ENCODE data around the gene NPVF. TPM values are rescaled to one million over a fixed set of nuclear protein-coding genes. Genes with fewer than 3 reads are reported as not detected.

The NPVF gene
- total RNA-seq, 1 donor from 2014 or later = not detected

DNA sequence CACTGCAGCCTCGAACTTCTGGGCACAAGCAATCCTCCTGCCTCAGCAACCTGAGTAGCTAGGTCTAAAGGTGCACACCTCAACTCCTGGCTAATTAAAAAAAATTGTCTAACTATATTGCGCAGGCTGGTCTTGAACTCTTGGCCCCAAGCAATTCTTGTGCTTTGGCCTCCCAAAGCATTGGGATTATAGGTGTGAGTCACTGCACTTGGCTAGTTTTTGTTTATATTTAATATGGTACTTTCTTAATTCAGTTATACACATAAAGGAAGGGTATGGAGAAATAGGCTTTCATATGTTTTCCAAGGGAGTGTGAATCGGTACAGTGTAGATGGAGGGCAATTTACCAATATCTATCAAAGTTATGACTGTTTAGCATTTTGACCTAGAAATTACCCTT, 20.4 kb downstream of the NPVF start:
- Histone ChIP-seq H3K36me3 (ENCODE audit: control insufficient read depth in 3 of 3, insufficient read depth in 3 of 3, low read length in 3 of 3) (no peaks in the 10 kb centered on the region), H3K27me3 (ENCODE audit: control insufficient read depth in 3 of 3, insufficient read depth in 3 of 3, low read length in 3 of 3) (no peaks in the 10 kb centered on the region), H3K4me1 (ENCODE audit: control insufficient read depth in 3 of 3, insufficient read depth in 3 of 3, low read length in 3 of 3) (no peaks in the 10 kb centered on the region), H3K4me3 (ENCODE audit: low read length in 3 of 3) (no peak overlapping the region), H3K9ac (ENCODE audit: low read depth in 1 of 3, low read length in 3 of 3) (no peak overlapping the region), H3K27ac (ENCODE audit: low read depth, low read length) (no peak overlapping the region), H3K9me3 (ENCODE audit: control insufficient read depth in 3 of 3, low read length in 3 of 3) (peaks cover 0 to 6% (median 3%) of the 10 kb centered on the region in 3 donors)

DNA sequence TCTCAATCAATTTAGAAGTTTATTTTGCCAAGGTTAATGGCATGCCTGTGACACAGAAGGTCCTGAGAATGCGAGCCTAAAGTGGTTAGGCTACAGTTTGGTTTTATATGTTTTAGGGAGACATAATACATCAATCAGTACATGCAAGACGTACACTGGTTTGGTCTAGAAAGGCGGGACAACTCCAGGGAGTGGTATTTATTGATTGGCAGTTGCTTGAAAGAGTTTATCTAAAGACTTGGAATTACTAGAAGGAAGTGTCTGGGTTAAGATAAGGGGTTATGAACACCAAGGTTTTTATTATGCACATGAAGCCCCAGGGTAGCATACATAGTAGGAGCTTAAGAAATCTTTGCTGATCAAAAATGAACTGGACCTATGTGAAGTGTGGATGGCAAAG, 21.5 kb downstream of the NPVF start:
- H3K27me3 ChIP-seq (ENCODE audit: control insufficient read depth in 3 of 3, insufficient read depth in 3 of 3, low read length in 3 of 3) = no peaks in the 10 kb centered on the region
- H3K27ac ChIP-seq (ENCODE audit: low read depth, low read length) = no peak overlapping the region
- no peaks in the 10 kb centered on the region for H3K36me3 ChIP-seq (ENCODE audit: control insufficient read depth in 3 of 3, insufficient read depth in 3 of 3, low read length in 3 of 3)
- H3K9me3 ChIP-seq (ENCODE audit: control insufficient read depth in 3 of 3, low read length in 3 of 3) = peaks cover 0 to 6% (median 3%) of the 10 kb centered on the region in 3 donors
- no peak overlapping the region for H3K9ac ChIP-seq (ENCODE audit: low read depth in 1 of 3, low read length in 3 of 3)
- no peak overlapping the region for H3K4me3 ChIP-seq (ENCODE audit: low read length in 3 of 3)
- H3K4me1 ChIP-seq (ENCODE audit: control insufficient read depth in 3 of 3, insufficient read depth in 3 of 3, low read length in 3 of 3) = no peaks in the 10 kb centered on the region

DNA sequence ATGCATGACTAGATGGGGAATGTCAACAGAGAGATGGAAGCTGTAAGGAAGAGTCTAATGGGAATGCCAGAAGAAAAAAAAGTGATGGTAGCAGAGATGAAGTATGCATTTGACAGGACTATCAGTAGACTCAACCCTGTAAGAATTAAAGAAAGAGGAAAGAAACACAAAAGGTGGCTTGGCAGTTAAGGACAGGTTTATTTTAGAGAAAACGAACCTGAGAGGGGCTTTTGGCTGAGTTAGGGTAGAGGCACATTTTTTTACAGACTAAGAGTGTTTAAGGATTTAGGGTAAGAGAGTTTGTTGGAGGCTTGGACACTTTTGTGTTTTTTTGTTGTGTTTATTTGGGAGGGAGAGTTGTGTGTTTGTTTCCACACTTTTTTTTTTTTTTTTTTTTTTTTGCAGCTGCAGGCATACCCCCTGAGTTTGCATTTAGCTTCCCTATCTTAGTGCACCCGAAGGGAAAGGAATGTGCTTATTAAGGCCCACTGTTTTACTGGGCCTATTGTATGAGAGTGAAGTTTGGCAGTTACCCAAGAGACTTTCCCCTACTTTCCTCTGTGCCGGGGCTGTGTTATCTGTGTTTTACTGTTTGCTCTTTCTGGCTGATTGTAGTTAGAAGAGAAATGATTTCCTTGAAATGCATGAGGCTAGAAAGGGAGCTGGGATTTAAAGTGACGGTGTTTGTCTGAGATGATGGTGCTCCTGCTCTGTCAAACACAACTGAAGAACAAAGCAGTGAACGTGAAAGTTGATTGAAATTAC, 32.0 kb downstream of the NPVF start:
- H3K4me3 ChIP-seq (ENCODE audit: low read length in 3 of 3) = no peak overlapping the region
- H3K9me3 ChIP-seq (ENCODE audit: control insufficient read depth in 3 of 3, low read length in 3 of 3) = peaks cover 0 to 2% (median 0%) of the 10 kb centered on the region in 3 donors
- no peaks in the 10 kb centered on the region for H3K27me3 ChIP-seq (ENCODE audit: control insufficient read depth in 3 of 3, insufficient read depth in 3 of 3, low read length in 3 of 3)
- H3K36me3 ChIP-seq (ENCODE audit: control insufficient read depth in 3 of 3, insufficient read depth in 3 of 3, low read length in 3 of 3) = no peaks in the 10 kb centered on the region
- H3K4me1 ChIP-seq (ENCODE audit: control insufficient read depth in 3 of 3, insufficient read depth in 3 of 3, low read length in 3 of 3) = no peaks in the 10 kb centered on the region
- H3K9ac ChIP-seq (ENCODE audit: low read depth in 1 of 3, low read length in 3 of 3) = no peak overlapping the region
- no peak overlapping the region for H3K27ac ChIP-seq (ENCODE audit: low read depth, low read length)

DNA sequence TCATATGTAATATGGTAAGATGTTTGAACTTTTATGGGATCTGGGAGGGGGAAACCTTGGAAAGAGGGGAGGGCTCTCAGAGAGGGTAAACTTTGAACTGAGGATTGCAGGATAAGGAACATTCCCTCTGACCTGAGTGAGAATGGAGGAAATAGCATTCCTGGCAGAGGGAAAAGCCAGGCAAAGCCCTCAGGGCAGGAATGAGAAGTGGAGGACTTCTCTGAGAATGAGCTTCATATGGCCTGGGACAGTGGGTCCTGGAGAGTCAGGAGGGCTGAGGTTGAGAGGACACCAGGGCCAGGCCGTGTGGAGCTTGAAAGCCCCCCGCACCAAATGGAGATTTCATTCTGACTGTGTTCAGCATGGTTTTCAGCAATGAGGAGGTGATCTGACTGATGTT, 34.2 kb downstream of the NPVF start:
- Histone ChIP-seq H3K27me3 (ENCODE audit: control insufficient read depth in 3 of 3, insufficient read depth in 3 of 3, low read length in 3 of 3) (no peaks in the 10 kb centered on the region), H3K27ac (ENCODE audit: low read depth, low read length) (no peak overlapping the region), H3K4me3 (ENCODE audit: low read length in 3 of 3) (no peak overlapping the region), H3K36me3 (ENCODE audit: control insufficient read depth in 3 of 3, insufficient read depth in 3 of 3, low read length in 3 of 3) (no peaks in the 10 kb centered on the region), H3K4me1 (ENCODE audit: control insufficient read depth in 3 of 3, insufficient read depth in 3 of 3, low read length in 3 of 3) (no peaks in the 10 kb centered on the region), H3K9ac (ENCODE audit: low read depth in 1 of 3, low read length in 3 of 3) (no peak overlapping the region), H3K9me3 (ENCODE audit: control insufficient read depth in 3 of 3, low read length in 3 of 3) (peaks cover 0 to 2% (median 0%) of the 10 kb centered on the region in 3 donors)

DNA sequence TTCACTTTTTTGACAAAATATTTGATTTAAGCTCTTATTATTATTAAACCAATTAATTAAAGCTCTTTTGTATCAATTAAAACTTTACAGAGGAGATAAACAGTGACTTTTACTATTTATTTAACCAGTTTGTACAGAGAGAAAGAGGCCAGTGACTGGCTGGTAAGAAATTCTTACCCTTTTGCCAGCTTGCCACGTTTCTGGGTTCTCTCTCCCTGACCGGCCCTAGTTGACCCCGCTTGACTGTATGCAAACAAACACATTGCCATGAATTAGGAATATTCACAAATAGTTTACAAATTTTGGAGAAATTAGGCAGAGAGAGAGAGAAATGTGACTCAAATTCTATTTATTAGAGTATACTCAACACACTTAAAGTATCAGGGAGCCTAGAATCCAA, 36.2 kb downstream of the NPVF start:
- Histone ChIP-seq H3K27me3 (ENCODE audit: control insufficient read depth in 3 of 3, insufficient read depth in 3 of 3, low read length in 3 of 3) (no peaks in the 10 kb centered on the region), H3K36me3 (ENCODE audit: control insufficient read depth in 3 of 3, insufficient read depth in 3 of 3, low read length in 3 of 3) (no peaks in the 10 kb centered on the region), H3K4me3 (ENCODE audit: low read length in 3 of 3) (no peak overlapping the region), H3K4me1 (ENCODE audit: control insufficient read depth in 3 of 3, insufficient read depth in 3 of 3, low read length in 3 of 3) (no peaks in the 10 kb centered on the region), H3K9ac (ENCODE audit: low read depth in 1 of 3, low read length in 3 of 3) (no peak overlapping the region), H3K9me3 (ENCODE audit: control insufficient read depth in 3 of 3, low read length in 3 of 3) (peaks cover 0 to 2% (median 0%) of the 10 kb centered on the region in 3 donors), H3K27ac (ENCODE audit: low read depth, low read length) (no peak overlapping the region)

DNA sequence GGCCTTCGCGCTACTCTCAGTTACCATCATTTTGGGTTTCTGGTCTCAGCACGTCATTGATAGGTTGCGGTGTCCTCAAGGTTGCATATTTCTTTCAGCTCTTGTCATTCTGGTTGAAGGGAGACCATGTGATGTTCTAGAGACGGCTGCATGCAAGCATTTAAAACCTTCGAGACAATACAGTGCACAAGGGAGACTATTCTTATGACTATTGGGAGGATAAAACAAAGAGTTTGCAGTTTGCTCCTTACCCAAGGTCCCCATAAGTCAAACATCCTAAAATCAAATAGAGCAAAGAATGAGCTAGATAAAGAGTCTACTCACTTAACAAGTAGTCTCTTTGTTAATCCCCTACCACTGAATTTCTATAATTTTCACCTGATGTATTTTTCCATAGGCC, 39.1 kb downstream of the NPVF start:
- Histone ChIP-seq H3K4me3 (ENCODE audit: low read length in 3 of 3) (no peak overlapping the region), H3K9ac (ENCODE audit: low read depth in 1 of 3, low read length in 3 of 3) (no peak overlapping the region), H3K36me3 (ENCODE audit: control insufficient read depth in 3 of 3, insufficient read depth in 3 of 3, low read length in 3 of 3) (no peaks in the 10 kb centered on the region), H3K27ac (ENCODE audit: low read depth, low read length) (no peak overlapping the region), H3K27me3 (ENCODE audit: control insufficient read depth in 3 of 3, insufficient read depth in 3 of 3, low read length in 3 of 3) (peaks cover 0 to 5% (median 0%) of the 10 kb centered on the region in 3 donors), H3K4me1 (ENCODE audit: control insufficient read depth in 3 of 3, insufficient read depth in 3 of 3, low read length in 3 of 3) (no peaks in the 10 kb centered on the region), H3K9me3 (ENCODE audit: control insufficient read depth in 3 of 3, low read length in 3 of 3) (no peaks in the 10 kb centered on the region)

DNA sequence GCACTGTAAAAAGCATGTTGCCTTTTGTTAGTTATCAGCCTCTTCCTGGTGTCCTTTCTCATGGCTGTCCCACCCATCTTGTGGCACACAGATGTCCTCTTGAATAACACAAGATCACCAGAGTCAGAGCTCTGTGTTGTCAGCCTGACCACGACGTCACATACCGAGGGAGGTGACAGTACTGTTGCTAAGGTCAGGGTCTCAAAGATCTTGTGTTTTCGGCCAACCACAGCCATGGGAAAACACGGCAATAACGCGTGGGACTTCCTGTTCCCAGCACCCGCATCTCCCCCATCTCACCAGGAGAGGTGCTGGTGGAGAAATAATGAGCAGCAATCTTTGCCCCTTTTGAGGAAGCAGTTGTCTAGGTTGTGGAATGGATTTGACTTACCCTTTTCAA, 40.4 kb downstream of the NPVF start:
- H3K27me3 ChIP-seq (ENCODE audit: control insufficient read depth in 3 of 3, insufficient read depth in 3 of 3, low read length in 3 of 3) = peaks cover 0 to 5% (median 0%) of the 10 kb centered on the region in 3 donors
- H3K9ac ChIP-seq (ENCODE audit: low read depth in 1 of 3, low read length in 3 of 3) = no peak overlapping the region
- no peaks in the 10 kb centered on the region for H3K36me3 ChIP-seq (ENCODE audit: control insufficient read depth in 3 of 3, insufficient read depth in 3 of 3, low read length in 3 of 3)
- no peaks in the 10 kb centered on the region for H3K9me3 ChIP-seq (ENCODE audit: control insufficient read depth in 3 of 3, low read length in 3 of 3)
- no peak overlapping the region for H3K27ac ChIP-seq (ENCODE audit: low read depth, low read length)
- no peak overlapping the region for H3K4me3 ChIP-seq (ENCODE audit: low read length in 3 of 3)
- no peaks in the 10 kb centered on the region for H3K4me1 ChIP-seq (ENCODE audit: control insufficient read depth in 3 of 3, insufficient read depth in 3 of 3, low read length in 3 of 3)

DNA sequence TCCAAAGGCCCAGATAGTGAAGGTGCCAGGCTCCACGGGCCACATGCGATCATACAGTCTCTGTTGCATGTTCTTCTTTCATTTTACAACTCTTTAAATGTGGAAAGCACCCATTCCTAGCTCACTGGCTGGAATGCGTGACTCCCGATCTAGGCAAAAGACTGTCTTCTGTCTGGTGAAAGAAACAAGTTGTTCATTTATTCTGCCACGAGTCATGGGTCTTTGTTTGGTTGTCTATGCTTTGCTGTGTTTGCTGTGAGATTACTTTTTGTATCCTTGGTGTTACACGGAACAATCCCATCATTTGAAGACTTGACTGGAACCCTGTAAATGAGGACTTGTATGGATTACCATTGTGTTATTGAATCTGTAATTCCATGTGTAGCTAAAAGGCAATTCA, 41.9 kb downstream of the NPVF start:
- peaks cover 0 to 5% (median 0%) of the 10 kb centered on the region in 3 donors for H3K27me3 ChIP-seq (ENCODE audit: control insufficient read depth in 3 of 3, insufficient read depth in 3 of 3, low read length in 3 of 3)

DNA sequence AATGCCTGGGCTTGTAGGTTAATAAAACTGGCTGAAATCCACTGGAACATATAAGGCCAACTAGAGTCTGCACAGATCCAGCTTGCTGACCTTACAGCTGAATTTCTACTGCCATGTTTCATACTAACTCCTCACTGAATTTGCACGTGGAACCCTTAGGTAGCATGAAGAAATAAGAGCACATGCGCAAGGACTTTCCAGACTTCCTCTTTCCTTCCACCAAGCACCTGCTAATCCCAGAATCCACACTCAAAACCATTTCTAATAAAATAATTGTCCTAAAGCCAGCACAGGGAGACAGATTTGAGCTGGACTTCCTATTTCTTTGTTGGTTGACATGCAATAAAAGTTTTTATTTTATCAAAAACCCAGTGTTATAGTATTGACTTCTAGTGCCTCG, 46.8 kb downstream of the NPVF start:
- Histone ChIP-seq H3K36me3 (ENCODE audit: control insufficient read depth in 3 of 3, insufficient read depth in 3 of 3, low read length in 3 of 3) (no peaks in the 10 kb centered on the region), H3K27me3 (ENCODE audit: control insufficient read depth in 3 of 3, insufficient read depth in 3 of 3, low read length in 3 of 3) (peaks cover 0 to 3% (median 0%) of the 10 kb centered on the region in 3 donors), H3K4me3 (ENCODE audit: low read length in 3 of 3) (no peak overlapping the region), H3K27ac (ENCODE audit: low read depth, low read length) (no peak overlapping the region), H3K4me1 (ENCODE audit: control insufficient read depth in 3 of 3, insufficient read depth in 3 of 3, low read length in 3 of 3) (peaks cover 4 to 8% (median 7%) of the 10 kb centered on the region in 3 donors), H3K9me3 (ENCODE audit: control insufficient read depth in 3 of 3, low read length in 3 of 3) (no peaks in the 10 kb centered on the region), H3K9ac (ENCODE audit: low read depth in 1 of 3, low read length in 3 of 3) (no peak overlapping the region)

More for the DNA sequence above, 41.9 kb downstream of the NPVF start:
- Histone ChIP-seq H3K36me3 (ENCODE audit: control insufficient read depth in 3 of 3, insufficient read depth in 3 of 3, low read length in 3 of 3) (no peaks in the 10 kb centered on the region), H3K9ac (ENCODE audit: low read depth in 1 of 3, low read length in 3 of 3) (no peak overlapping the region), H3K27ac (ENCODE audit: low read depth, low read length) (no peak overlapping the region), H3K4me3 (ENCODE audit: low read length in 3 of 3) (no peak overlapping the region), H3K9me3 (ENCODE audit: control insufficient read depth in 3 of 3, low read length in 3 of 3) (no peaks in the 10 kb centered on the region), H3K4me1 (ENCODE audit: control insufficient read depth in 3 of 3, insufficient read depth in 3 of 3, low read length in 3 of 3) (no peaks in the 10 kb centered on the region)

DNA sequence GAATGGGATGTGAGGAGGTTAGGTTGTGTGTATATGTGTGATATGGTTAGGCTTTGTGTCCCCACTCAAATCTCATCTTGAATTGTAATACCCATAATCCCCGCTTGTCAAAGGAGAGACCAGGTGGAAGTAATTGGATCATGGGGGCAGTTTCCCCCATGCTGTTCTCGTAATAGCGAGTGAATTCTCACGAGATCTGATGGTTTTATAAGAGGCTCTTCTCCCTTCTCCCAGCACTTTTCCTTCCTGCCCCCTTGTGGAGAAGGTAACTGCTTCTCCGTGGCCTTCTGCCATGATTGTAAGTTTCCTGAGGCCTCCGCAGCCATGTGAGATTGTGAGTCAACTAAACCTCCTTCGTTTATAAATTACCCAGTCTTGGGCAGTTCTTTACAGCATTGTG, 47.3 kb downstream of the NPVF start:
- Histone ChIP-seq H3K4me3 (ENCODE audit: low read length in 3 of 3) (peak overlapping the region; percentile 82 to 86 (median 83)), H3K36me3 (ENCODE audit: control insufficient read depth in 3 of 3, insufficient read depth in 3 of 3, low read length in 3 of 3) (no peaks in the 10 kb centered on the region), H3K9me3 (ENCODE audit: control insufficient read depth in 3 of 3, low read length in 3 of 3) (no peaks in the 10 kb centered on the region), H3K27ac (ENCODE audit: low read depth, low read length) (no peak overlapping the region), H3K9ac (ENCODE audit: low read depth in 1 of 3, low read length in 3 of 3) (peak overlapping the region in 2 of 3 donors; percentile 72 to 81), H3K4me1 (ENCODE audit: control insufficient read depth in 3 of 3, insufficient read depth in 3 of 3, low read length in 3 of 3) (peaks cover 4 to 8% (median 7%) of the 10 kb centered on the region in 3 donors), H3K27me3 (ENCODE audit: control insufficient read depth in 3 of 3, insufficient read depth in 3 of 3, low read length in 3 of 3) (no peaks in the 10 kb centered on the region)
